ENCODE results near the gene NACC1.
A peak's percentile ranks its signal among the peaks of the same experiment; 100 is the strongest.

Gene NACC1

DNA sequence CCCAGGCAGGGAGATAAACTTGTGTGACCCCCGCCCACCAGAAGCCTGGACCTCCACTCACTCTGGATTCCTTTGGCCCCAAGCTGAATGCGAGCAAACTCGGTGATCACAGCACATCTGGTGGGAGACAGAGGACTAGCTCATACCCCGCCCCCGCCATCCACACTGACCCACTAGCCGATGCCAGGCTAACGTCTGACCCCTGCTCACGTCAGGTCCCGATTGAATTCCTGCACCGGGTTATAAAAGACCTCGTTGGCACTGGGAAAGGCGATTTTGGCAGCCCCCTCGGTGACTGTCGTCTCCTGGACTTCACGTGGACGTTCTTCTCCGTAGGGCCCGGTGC, 2.2 kb upstream of the NACC1 start:
- no peaks in the 10 kb centered on the region for H3K9me2 ChIP-seq (replicated peaks; ENCODE audit: control insufficient read depth, low read length)
- H3K4me3 ChIP-seq (ENCODE audit: low read length) = peak overlapping the region; percentile 82
- peak overlapping the region; percentile 39 for H3K27ac ChIP-seq (ENCODE audit: low read depth, low read length)
- peaks cover 6% of the 10 kb centered on the region for H3F3A ChIP-seq (ENCODE audit: control insufficient read depth, insufficient read depth)
- H3K79me2 ChIP-seq (ENCODE audit: control insufficient read depth, low read length) = peaks cover 53% of the 10 kb centered on the region
- peaks cover 39% of the 10 kb centered on the region for H3K4me1 ChIP-seq (ENCODE audit: control insufficient read depth, low read length)
- H3K36me3 ChIP-seq (ENCODE audit: control insufficient read depth, low read length) = peaks cover 39% of the 10 kb centered on the region
- H3K27me3 ChIP-seq (ENCODE audit: control insufficient read depth, low read length) = no peaks in the 10 kb centered on the region
- TF ChIP-seq EZH2phosphoT487 (IDR thresholded peaks at IDR 0.05; ENCODE audit: borderline replicate concordance, low read length) = no peak
- TF ChIP-seq, protein P1, sequence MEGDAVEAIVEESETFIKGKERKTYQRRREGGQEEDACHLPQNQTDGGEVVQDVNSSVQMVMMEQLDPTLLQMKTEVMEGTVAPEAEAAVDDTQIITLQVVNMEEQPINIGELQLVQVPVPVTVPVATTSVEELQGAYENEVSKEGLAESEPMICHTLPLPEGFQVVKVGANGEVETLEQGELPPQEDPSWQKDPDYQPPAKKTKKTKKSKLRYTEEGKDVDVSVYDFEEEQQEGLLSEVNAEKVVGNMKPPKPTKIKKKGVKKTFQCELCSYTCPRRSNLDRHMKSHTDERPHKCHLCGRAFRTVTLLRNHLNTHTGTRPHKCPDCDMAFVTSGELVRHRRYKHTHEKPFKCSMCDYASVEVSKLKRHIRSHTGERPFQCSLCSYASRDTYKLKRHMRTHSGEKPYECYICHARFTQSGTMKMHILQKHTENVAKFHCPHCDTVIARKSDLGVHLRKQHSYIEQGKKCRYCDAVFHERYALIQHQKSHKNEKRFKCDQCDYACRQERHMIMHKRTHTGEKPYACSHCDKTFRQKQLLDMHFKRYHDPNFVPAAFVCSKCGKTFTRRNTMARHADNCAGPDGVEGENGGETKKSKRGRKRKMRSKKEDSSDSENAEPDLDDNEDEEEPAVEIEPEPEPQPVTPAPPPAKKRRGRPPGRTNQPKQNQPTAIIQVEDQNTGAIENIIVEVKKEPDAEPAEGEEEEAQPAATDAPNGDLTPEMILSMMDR (IDR thresholded peaks at IDR 0.05; ENCODE audit: low read depth, low read length, poor library complexity, severe bottlenecking) = no peak
- peaks cover 16% of the 10 kb centered on the region; the same call in 1 of the 2 replicates for H4K20me1 ChIP-seq (ENCODE audit: control insufficient read depth, insufficient read depth, low read depth, low read length)
- H3K9me3 ChIP-seq (ENCODE audit: control insufficient read depth, insufficient read depth, low read length) = no peaks in the 10 kb centered on the region
- peak overlapping the region; percentile 71 for H3K4me2 ChIP-seq (ENCODE audit: low read length)

DNA sequence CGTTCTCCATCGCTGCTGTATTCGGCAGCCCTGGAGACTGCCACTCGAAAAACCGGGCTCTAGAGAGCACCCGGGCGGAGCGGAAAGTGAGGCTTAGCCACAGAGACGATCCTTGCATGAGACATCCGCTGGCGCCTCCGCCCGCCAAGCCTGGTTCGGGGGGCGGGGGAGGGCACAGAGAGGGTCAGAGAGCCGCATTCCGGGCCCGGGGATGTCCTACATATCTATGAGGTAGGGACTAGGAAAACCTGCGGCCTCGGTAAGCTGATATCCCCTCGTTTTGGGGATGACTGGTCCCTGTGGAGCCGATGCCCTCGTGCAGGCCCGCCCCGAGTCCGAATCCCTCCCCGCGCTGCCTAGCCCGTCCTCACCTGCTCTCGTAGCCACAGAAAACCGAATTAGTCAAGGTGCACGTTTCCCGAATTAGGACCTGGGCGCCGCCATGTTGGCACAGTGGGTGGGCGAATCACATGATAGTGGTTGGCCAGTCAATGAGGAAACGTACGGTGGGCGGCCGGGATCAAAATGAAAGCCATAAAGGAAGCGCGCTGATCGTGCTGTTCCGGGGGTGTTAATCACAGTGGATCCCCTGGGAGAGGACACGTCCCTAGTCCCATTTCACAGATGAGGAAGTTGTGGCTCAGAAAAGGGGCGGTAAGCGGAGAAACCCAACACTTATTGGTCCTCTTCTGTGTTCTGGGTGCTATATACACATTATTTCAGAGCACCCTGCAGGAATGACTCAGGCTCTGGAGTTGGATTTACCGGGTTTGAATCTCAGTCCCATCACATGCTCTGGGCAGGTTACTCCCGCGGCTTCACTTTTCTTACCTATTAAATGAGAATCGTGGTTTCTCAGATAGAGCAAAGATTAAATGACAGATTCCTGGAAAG, 1.5 kb upstream of the NACC1 start, which contains the start of gene TRMT1:
Gene TRMT1, minus strand, starts transcription at position 459 of the 894 bp plus-strand sequence. Its CDS starts 341 bp downstream, at position 118.
- peaks cover 60% of the 10 kb centered on the region for H3K79me2 ChIP-seq (ENCODE audit: control insufficient read depth, low read length)
- peaks cover 39% of the 10 kb centered on the region for H3K4me1 ChIP-seq (ENCODE audit: control insufficient read depth, low read length)
- no peaks in the 10 kb centered on the region for H3K9me3 ChIP-seq (ENCODE audit: control insufficient read depth, insufficient read depth, low read length)
- peak within 1 kb of the TSS; percentile 71 for H3K4me2 ChIP-seq (ENCODE audit: low read length)
- H3K36me3 ChIP-seq (ENCODE audit: control insufficient read depth, low read length) = peaks cover 43% of the 10 kb centered on the region
- H3K4me3 ChIP-seq (ENCODE audit: low read length) = peak within 1 kb of the TSS; percentile 82
- H3K9me2 ChIP-seq (replicated peaks; ENCODE audit: control insufficient read depth, low read length) = no peaks in the 10 kb centered on the region
- H3F3A ChIP-seq (ENCODE audit: control insufficient read depth, insufficient read depth) = peaks cover 6% of the 10 kb centered on the region
- peaks cover 17% of the 10 kb centered on the region; the same call in 1 of the 2 replicates for H4K20me1 ChIP-seq (ENCODE audit: control insufficient read depth, insufficient read depth, low read depth, low read length)
- no peaks in the 10 kb centered on the region for H3K27me3 ChIP-seq (ENCODE audit: control insufficient read depth, low read length)
- TF ChIP-seq EZH2phosphoT487 (IDR thresholded peaks at IDR 0.05; ENCODE audit: borderline replicate concordance, low read length) = no peak
- TF ChIP-seq, protein P1 (IDR thresholded peaks at IDR 0.05; ENCODE audit: low read depth, low read length, poor library complexity, severe bottlenecking) = no peak
- H3K27ac ChIP-seq (ENCODE audit: low read depth, low read length) = peak within 1 kb of the TSS; percentile 39

DNA sequence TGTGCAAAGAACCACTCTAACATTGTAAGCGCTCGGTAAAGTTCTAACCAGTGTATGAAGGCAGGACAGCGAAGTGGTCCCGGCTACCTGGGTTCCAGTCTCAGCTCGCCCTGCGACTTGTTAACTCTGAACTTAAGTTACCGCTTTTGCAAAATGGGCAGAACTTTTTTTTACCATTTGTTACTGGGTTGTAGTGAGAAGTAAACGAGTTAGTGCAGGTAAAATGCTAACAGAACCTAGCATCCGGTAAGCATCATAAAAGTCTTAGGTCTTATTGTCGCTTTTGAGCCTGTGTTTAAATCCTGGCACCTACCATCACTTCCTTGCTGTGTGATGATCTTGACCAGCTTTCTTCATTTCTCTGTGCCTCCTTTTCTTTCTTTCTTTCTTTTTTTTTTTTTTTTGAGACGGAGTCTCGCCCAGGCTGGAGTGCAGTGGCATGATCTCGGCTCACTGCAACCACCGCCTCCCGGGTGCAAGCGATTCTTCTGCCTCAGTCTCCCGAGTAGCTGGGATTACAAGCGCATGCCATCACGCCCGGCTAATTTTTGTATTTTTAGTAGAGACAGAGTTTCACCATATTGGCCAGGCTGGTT, 790 bp upstream of the NACC1 start:
- no peak for TF ChIP-seq EZH2phosphoT487 (IDR thresholded peaks at IDR 0.05; ENCODE audit: borderline replicate concordance, low read length)
- TF ChIP-seq, protein P1 (IDR thresholded peaks at IDR 0.05; ENCODE audit: low read depth, low read length, poor library complexity, severe bottlenecking) = no peak

More for the DNA sequence above, 790 bp upstream of the NACC1 start:
- Histone ChIP-seq H3K79me2 (ENCODE audit: control insufficient read depth, low read length) (peaks cover 67% of the 10 kb centered on the region), H3K4me2 (ENCODE audit: low read length) (peak overlapping the region; percentile 71), H3K36me3 (ENCODE audit: control insufficient read depth, low read length) (peaks cover 49% of the 10 kb centered on the region), H3K9me2 (replicated peaks; ENCODE audit: control insufficient read depth, low read length) (no peaks in the 10 kb centered on the region), H4K20me1 (ENCODE audit: control insufficient read depth, insufficient read depth, low read depth, low read length) (peaks cover 19% of the 10 kb centered on the region; the same call in 1 of the 2 replicates), H3K4me1 (ENCODE audit: control insufficient read depth, low read length) (peaks cover 39% of the 10 kb centered on the region), H3K27me3 (ENCODE audit: control insufficient read depth, low read length) (no peaks in the 10 kb centered on the region), H3K27ac (ENCODE audit: low read depth, low read length) (peak overlapping the region; percentile 29), H3K4me3 (ENCODE audit: low read length) (peak overlapping the region; percentile 82), H3F3A (ENCODE audit: control insufficient read depth, insufficient read depth) (peaks cover 6% of the 10 kb centered on the region), H3K9me3 (ENCODE audit: control insufficient read depth, insufficient read depth, low read length) (no peaks in the 10 kb centered on the region)
